Measurements from ENCODE around the gene PDHB.

PDHB gene

GRCh38 chr3:58411036-58411435 is 22.6 kb downstream of the PDHB start:
- DNase-seq (ENCODE audit: extremely low spot score, insufficient read length, low read depth) (no peak), FAIRE-seq (no peak)

- DNase-seq (ENCODE audit: extremely low spot score, insufficient read length, low read depth): no peak
- FAIRE-seq: no peak
These were observed 24.0 kb downstream of the PDHB start for GRCh38 chr3:58409663-58410062.

DNA sequence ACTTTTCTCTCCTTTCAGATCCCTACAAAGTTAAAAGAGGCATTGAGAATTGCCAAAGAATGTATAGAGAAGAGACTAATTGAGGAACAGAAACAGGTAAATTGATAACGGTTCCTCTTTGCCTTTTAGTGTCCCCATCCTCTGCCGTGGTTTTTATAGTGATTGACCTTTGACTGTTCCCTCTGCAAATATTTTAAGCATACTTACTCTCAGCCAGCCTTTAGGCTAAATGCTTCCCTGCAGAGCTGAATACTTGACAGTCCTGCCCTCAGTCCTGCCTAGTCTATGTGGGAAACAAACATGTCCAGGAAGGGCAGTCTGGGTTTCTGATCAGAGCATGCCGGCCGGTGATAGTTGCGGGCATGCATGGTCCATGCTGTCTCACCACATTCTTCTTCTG is 24.7 kb downstream of the PDHB start:
- FAIRE-seq: no peak
- no peak for DNase-seq (ENCODE audit: extremely low spot score, insufficient read length, low read depth)

GRCh38 chr3:58404396-58404795 is 29.2 kb downstream of the PDHB start:
- DNase-seq (ENCODE audit: extremely low spot score, insufficient read length, low read depth): no peak
- FAIRE-seq: no peak

- no peak for DNase-seq (ENCODE audit: extremely low spot score, insufficient read length, low read depth)
- FAIRE-seq: no peak
These were observed 30.0 kb downstream of the PDHB start for GRCh38 chr3:58403513-58404109.

DNA sequence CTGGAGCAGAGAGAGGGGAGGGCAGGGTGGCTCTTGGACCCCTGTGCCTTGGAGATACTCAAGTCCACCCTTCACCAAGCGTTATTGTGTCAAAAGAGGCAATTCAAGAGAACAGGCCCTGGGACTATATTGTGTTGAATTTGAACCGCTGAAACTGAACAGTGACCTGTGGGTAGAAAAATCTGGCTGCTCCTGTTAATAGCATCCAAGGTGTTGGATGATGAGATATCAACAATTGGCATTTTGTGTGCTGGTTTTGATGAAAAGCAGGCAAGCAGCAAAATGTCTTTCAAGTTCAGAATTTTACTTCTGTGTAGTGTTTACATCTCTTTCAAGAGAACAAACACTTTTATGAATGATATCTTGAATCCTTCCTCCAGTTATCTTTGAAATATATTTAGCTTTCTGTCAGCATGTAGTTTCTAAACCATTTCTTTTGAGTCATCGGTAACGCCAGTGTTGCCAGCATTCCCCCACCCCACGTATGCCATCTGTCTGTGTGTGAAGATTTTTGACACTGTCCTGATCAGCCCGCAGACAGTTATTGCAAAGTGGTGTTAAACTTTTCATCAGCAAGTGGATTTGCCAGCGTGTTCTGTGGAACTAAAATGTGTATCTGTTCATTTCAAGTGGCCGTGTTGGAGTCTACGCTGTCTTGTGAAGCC is 34.8 kb downstream of the PDHB start:
- DNase-seq (ENCODE audit: extremely low spot score, insufficient read length, low read depth) (no peak), FAIRE-seq (no peak)

- no peak for FAIRE-seq
- no peak for DNase-seq (ENCODE audit: extremely low spot score, insufficient read length, low read depth)
These were observed 39.3 kb downstream of the PDHB start for GRCh38 chr3:58394339-58394738.

GRCh38 chr3:58392181-58392580 is 41.5 kb downstream of the PDHB start:
- FAIRE-seq (no peak), DNase-seq (ENCODE audit: extremely low spot score, insufficient read length, low read depth) (no peak)

DNA sequence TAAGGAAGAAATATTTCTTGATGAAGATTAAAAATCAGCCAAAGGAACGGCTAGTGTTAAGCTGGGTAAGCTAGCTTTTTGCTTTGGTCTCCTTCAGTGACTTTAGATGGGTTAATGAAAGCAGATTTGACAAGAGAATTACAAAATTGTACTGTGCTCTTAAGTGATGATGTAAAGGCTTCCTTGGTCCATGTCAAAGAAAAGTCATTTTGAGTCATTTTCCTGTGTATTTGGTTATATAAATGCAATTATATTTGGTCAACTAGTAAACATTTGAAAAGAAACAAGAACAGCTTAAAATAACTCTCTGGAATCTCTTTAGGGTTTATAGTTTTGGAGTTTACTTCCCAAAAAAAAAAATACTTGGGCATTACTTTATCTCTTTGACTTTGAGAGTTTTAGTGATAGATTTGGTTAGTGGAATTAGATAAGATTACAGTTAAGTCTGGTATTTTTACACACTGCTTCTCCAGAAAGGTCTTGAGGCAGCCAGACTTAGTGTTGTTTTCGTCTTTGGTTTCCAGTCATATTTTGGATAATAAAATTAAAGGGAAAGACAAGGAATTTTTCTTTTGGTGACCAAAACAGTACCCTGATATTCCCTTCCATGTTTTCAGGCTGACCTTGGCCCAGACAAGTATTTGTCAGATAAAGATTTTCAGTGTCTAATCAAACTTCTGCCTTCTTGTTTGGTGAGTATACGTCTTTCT is 42.3 kb downstream of the PDHB start:
- FAIRE-seq: no peak

DNA sequence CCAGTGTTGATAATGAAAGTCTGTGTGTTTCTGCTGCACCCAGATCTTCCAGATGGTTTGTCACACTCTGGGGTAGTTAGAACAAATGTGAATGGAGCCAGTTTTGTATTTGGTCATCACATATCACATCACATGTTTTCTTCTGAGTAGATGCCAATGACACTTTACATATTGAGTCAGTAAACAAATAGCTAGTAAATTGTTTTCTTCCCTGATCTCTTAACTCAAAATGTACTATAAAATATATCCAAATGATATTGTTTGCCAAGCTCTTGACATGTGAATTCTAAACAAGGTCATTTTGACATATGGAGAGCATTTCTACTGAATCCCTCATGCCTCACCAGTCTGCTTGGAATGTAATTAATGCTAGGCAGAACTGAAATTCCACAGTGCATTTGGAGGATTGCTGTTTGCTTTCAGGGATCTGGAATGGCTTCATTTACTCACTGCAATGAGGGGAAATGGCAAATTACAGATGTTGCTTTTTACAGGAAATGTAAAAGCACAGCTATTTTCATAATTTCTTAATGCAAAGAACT is 45.0 kb downstream of the PDHB start:
- DNase-seq (ENCODE audit: extremely low spot score, insufficient read length, low read depth): no peak

More for the DNA sequence above, 42.3 kb downstream of the PDHB start:
- no peak for DNase-seq (ENCODE audit: extremely low spot score, insufficient read length, low read depth)

GRCh38 chr3:58387650-58388546 is 45.7 kb downstream of the PDHB start:
- DNase-seq (ENCODE audit: extremely low spot score, insufficient read length, low read depth): no peak
- FAIRE-seq: no peak

More for the DNA sequence above, 45.0 kb downstream of the PDHB start:
- no peak for FAIRE-seq

- FAIRE-seq (no peak), DNase-seq (ENCODE audit: extremely low spot score, insufficient read length, low read depth) (no peak)
These were observed 46.8 kb downstream of the PDHB start for GRCh38 chr3:58386626-58387365.

- no peak for FAIRE-seq
- no peak for DNase-seq (ENCODE audit: extremely low spot score, insufficient read length, low read depth)
These were observed 49.1 kb downstream of the PDHB start for GRCh38 chr3:58384381-58385090.

DNA sequence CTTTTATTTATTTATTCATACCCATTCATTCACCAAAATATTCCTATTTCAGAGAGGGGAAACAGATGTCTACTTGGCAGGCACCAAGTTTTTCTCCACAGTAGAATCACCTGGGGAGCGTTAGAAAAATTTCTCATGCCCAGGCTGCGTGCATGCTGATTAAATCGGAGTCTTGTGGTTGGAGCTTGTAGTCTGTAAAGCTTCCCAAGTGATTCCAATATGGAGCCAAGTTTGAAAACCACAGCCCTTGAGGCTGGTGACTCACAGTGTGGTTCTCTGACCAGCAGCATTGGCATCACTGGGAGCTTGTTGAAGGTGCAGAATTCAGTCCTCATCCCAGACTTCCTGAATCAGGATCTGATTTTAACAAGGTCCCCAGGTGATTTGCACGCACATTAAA is 49.7 kb downstream of the PDHB start:
- no peak for FAIRE-seq
- no peak for DNase-seq (ENCODE audit: extremely low spot score, insufficient read length, low read depth)

- FAIRE-seq (no peak), DNase-seq (ENCODE audit: extremely low spot score, insufficient read length, low read depth) (no peak)
These were observed 50.2 kb downstream of the PDHB start for GRCh38 chr3:58383476-58383875.

DNA sequence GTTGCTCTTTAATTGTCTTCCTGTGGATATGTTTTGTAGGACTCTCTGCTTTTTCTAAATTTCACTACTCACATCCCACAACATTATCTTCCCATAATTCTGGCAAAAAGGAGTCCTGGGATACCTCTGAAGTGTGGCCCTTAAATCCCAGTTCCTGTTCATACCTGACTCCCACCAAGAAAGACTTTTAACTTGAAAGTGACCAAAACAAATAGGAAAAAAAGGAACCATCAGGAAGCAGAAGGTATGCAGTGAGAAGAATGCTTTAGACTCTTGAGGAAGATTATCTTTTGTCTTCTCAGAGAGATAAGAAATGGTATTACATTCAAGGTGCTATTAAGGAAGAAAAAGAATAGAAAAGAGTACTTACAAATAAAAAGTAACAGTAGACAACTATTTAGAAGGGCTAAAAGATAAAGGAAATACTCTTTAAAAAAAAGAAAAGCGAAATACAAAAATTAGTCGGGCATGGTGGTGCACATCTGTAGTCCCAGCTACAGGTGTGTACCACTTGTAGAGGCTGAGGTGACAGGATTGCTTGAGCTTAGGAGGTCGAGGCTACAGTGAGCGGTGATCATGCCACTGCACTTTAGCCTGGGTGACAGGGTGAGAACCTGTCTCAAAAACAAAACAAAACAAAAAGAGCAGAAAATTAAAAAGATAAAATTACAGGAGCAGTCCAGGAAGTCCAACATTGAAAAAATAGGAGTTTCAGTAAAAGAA is 54.1 kb downstream of the PDHB start:
- no peak for FAIRE-seq
- no peak for DNase-seq (ENCODE audit: extremely low spot score, insufficient read length, low read depth)

- no peak for DNase-seq (ENCODE audit: extremely low spot score, insufficient read length, low read depth)
- no peak for FAIRE-seq
These were observed 55.9 kb downstream of the PDHB start for GRCh38 chr3:58377750-58378149.

Data from GM18507 (cell line).